SU-DHL-6 (cell line): Measurements from ENCODE around the gene FABP7.

Experiments
- EZH2phosphoT487 ChIP-seq: fragments of 200-600 bp; sonication (generic), shearing (Covaris generic); conservative IDR thresholded peaks from 2 replicates; pipeline ENCODE4 v1.6.1; 2018; ENCODE audit warnings: mild to moderate bottlenecking, antibody characterized with exemption, low read length, moderate library complexity, mixed read lengths
- TF ChIP-seq, protein P1 (sequence below): fragments of 200-600 bp; sonication (generic); IDR thresholded peaks from one replicate; pipeline ENCODE4 v1.5.1; 2017; ENCODE audit warnings: antibody characterized with exemption, mild to moderate bottlenecking, low read length, moderate library complexity; ENCODE audit not compliant: insufficient read depth, poor library complexity, severe bottlenecking

DNA sequence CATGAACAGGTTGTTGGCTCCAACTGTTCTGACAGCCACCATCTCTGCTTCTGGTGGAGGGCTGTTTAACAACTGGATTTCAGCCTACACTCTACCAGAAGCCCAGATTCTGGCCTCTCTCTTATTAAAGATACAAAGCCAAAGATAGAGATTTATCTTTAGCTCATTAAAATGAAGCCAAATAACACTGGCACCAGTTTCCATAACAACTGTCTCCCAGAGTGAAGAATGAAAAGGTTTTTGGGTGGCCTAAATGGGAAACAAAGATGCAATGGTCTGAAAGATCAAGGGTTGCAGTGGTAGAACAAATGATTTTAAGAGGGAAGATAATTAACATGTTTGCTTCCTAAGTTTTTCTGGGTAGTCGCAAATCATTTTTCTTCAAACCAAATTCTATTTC is 6.4 kb downstream of the FABP7 start:
- TF ChIP-seq EZH2phosphoT487, result no peak
- TF ChIP-seq, protein P1, sequence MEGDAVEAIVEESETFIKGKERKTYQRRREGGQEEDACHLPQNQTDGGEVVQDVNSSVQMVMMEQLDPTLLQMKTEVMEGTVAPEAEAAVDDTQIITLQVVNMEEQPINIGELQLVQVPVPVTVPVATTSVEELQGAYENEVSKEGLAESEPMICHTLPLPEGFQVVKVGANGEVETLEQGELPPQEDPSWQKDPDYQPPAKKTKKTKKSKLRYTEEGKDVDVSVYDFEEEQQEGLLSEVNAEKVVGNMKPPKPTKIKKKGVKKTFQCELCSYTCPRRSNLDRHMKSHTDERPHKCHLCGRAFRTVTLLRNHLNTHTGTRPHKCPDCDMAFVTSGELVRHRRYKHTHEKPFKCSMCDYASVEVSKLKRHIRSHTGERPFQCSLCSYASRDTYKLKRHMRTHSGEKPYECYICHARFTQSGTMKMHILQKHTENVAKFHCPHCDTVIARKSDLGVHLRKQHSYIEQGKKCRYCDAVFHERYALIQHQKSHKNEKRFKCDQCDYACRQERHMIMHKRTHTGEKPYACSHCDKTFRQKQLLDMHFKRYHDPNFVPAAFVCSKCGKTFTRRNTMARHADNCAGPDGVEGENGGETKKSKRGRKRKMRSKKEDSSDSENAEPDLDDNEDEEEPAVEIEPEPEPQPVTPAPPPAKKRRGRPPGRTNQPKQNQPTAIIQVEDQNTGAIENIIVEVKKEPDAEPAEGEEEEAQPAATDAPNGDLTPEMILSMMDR, result no peak
